HUES64 (cell line): Measurements from ENCODE around the gene VPS33B.

Experiments used
- H3K27ac ChIP-seq: 2 replicates; pipeline ENCODE4 v1.7.0; 2013; ENCODE audit warnings: low read depth, low read length, inconsistent platforms
- H3K27me3 ChIP-seq: 2 replicates; pipeline ENCODE4 v1.6.1; 2013; ENCODE audit warnings: mild to moderate bottlenecking, low read length; ENCODE audit not compliant: insufficient read depth
- H3K36me3 ChIP-seq: 2 replicates; pipeline ENCODE4 v1.6.1; 2013; ENCODE audit warnings: mild to moderate bottlenecking, low read length; ENCODE audit not compliant: insufficient read depth
- H3K4me1 ChIP-seq: 2 replicates; pipeline ENCODE4 v1.6.1; 2013; ENCODE audit warnings: mild to moderate bottlenecking, low read length, moderate library complexity; ENCODE audit not compliant: insufficient read depth
- H3K4me3 ChIP-seq: 2 replicates; pipeline ENCODE4 v1.5.1; 2013; ENCODE audit warnings: mild to moderate bottlenecking, low read length, moderate library complexity
- H3K9ac ChIP-seq: 2 replicates; pipeline ENCODE4 v1.6.1; 2013; ENCODE audit warnings: mild to moderate bottlenecking, low read depth, low read length
- H3K9me3 ChIP-seq: 2 replicates; pipeline ENCODE4 v1.6.1; 2013; ENCODE audit warnings: low read depth, low read length; ENCODE audit not compliant: insufficient read depth
- WGBS: fragments of 150-250, 120-280 bp; methylation state at CpG from one replicate; pipeline ENCODE4 v1.1.7; 2013; ENCODE audit warnings: missing lambda C conversion rate; 5-methylcytosine and 5-hydroxymethylcytosine counted together

The VPS33B gene

DNA sequence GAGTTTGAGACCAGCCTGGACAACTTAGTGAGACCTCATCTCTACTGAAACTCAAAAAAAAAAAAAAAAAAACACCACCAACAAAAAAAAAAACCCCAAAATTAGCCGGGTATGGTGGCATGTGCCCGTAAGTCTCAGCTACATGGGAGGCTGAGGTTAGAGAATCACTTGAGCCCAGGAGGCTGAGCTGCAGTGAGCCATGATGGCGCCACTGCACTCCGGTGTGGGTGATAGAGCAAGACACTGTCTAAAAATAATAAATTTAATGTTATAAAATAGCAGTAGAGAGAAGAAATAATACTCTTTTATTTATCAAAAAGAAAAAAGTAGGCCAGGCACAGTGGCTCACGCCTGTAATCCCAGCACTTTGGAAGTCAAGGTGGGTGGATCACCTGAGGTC is 50.3 kb downstream of the VPS33B start:
- Histone ChIP-seq H3K36me3 (peaks cover 96% of the 10 kb centered on the region), H3K9ac (no peak overlapping the region), H3K27me3 (no peaks in the 10 kb centered on the region), H3K9me3 (no peaks in the 10 kb centered on the region), H3K4me3 (no peak overlapping the region), H3K4me1 (no peaks in the 10 kb centered on the region), H3K27ac (no peak overlapping the region)
- over 99% methylated on average over 5 of the region's 5 CpGs for WGBS

DNA sequence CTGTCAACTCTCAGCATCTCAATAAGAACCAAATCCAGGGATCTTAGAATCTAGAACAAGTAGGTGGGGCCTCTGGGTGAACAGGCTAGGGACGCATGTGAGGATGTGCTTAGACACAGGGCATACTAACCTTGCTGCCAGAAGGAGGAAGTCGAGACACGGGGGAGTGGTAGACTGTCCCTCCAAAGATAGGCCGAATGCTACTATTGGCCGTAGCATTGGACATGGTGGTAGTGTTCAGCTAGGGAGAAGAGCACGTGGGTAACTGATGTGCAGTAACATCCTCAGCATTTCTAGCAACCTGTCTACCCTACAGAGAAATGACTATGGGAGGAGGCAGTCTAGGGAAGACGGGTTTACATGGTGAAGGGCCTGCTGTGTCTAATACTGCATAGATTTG is 52.1 kb downstream of the VPS33B start:
- H3K27ac ChIP-seq: no peak overlapping the region
- no peaks in the 10 kb centered on the region for H3K9me3 ChIP-seq
- H3K4me1 ChIP-seq: no peaks in the 10 kb centered on the region
- H3K4me3 ChIP-seq: no peak overlapping the region
- peaks cover 97% of the 10 kb centered on the region for H3K36me3 ChIP-seq
- WGBS: 93% methylated on average over 7 of the region's 7 CpGs
- no peak overlapping the region for H3K9ac ChIP-seq
- H3K27me3 ChIP-seq: no peaks in the 10 kb centered on the region

DNA sequence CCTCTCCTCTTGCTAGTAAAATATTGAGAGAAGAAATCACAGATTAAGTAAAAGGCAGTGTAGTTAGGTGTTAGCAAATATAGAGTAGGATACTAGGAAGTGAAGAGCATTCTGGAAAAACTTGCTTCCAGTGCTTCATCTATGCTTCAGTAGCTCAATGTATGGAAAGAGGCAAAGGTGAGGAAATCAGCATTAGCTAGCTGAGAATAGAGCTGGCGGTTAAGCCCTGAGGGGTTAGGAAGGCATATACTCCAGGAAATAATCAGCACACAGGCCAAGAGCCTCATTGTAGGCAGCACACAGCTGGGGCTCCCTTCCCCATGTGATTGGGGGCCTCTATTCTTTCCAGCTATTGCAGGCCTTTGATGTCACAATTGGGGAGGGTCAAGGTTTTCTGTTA is 54.0 kb downstream of the VPS33B start:
- no peaks in the 10 kb centered on the region for H3K9me3 ChIP-seq
- H3K4me3 ChIP-seq: no peak overlapping the region
- peaks cover 93% of the 10 kb centered on the region for H3K36me3 ChIP-seq
- H3K27ac ChIP-seq: no peak overlapping the region
- WGBS: 92% methylated on average over 1 of the region's 1 CpG
- no peaks in the 10 kb centered on the region for H3K27me3 ChIP-seq
- H3K9ac ChIP-seq: no peak overlapping the region
- no peaks in the 10 kb centered on the region for H3K4me1 ChIP-seq

DNA sequence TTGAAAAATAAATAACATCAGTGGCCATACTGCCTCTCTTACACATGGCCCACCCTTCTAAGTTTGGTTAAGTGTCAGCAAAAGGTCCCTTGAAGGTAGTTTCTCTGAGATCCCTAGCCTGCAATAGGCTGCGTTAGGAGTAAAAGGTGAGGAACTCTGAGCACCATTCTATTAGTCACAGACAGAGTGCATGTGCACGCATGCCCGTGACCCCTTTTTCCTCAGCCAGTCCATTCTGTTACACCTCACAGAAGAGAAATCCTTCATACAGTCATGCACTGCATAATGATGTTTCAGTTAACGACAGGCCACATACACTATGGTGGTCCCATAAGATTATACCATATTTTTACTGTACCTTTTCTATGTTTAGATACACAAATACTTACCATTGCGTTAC is 55.2 kb downstream of the VPS33B start:
- H3K36me3 ChIP-seq: peaks cover 94% of the 10 kb centered on the region

DNA sequence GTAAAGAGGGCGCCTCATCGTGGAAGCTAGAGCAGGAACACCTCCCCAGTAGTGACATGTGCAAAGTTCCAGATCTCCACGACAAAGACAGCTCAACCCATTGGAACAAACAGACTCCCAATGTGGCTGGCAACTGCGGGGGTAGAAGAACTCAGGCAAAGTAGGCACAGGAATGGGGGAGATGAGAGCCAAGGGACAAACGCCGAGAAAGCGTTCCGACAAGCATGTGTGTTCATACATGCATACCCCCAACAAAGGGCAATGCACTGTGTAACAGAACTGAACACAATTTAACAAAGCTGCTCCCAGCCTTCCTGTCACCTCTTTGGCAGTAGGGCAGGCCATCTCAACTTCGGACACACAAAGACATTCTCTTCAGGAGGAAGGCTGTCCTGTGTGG is 56.1 kb downstream of the VPS33B start:
- H3K9me3 ChIP-seq: no peaks in the 10 kb centered on the region
- WGBS: 92% methylated on average over 9 of the region's 9 CpGs

More for the DNA sequence above, 55.2 kb downstream of the VPS33B start:
- Histone ChIP-seq H3K27ac (no peak overlapping the region), H3K9ac (no peak overlapping the region), H3K27me3 (no peaks in the 10 kb centered on the region), H3K9me3 (no peaks in the 10 kb centered on the region), H3K4me1 (no peaks in the 10 kb centered on the region), H3K4me3 (no peak overlapping the region)
- 95% methylated on average over 5 of the region's 5 CpGs for WGBS

DNA sequence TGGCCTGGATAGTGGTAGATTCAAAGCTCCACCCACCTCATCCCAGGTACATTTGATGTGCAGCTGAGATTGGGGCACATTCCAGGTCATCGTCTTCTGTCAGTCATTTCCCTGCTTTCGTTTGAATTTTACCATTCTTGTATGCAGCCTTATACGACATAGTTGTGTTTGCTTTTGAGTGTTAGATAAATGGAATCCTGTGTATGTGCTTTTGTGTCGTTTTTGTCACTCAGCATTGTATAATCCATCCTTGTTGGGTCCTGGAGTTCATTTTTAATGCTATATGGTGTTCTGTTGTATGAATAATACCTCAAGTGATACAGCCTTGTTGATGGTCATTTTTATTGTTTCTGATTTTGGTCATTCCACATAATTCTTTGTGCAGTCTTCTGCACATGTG is 60.4 kb downstream of the VPS33B start:
- no peaks in the 10 kb centered on the region for H3K4me1 ChIP-seq
- 93% methylated on average over 4 of the region's 4 CpGs for WGBS

More for the DNA sequence above, 56.1 kb downstream of the VPS33B start:
- Histone ChIP-seq H3K27ac (no peak overlapping the region), H3K4me3 (no peak overlapping the region), H3K4me1 (no peaks in the 10 kb centered on the region), H3K9ac (no peak overlapping the region), H3K36me3 (peaks cover 96% of the 10 kb centered on the region), H3K27me3 (no peaks in the 10 kb centered on the region)

DNA sequence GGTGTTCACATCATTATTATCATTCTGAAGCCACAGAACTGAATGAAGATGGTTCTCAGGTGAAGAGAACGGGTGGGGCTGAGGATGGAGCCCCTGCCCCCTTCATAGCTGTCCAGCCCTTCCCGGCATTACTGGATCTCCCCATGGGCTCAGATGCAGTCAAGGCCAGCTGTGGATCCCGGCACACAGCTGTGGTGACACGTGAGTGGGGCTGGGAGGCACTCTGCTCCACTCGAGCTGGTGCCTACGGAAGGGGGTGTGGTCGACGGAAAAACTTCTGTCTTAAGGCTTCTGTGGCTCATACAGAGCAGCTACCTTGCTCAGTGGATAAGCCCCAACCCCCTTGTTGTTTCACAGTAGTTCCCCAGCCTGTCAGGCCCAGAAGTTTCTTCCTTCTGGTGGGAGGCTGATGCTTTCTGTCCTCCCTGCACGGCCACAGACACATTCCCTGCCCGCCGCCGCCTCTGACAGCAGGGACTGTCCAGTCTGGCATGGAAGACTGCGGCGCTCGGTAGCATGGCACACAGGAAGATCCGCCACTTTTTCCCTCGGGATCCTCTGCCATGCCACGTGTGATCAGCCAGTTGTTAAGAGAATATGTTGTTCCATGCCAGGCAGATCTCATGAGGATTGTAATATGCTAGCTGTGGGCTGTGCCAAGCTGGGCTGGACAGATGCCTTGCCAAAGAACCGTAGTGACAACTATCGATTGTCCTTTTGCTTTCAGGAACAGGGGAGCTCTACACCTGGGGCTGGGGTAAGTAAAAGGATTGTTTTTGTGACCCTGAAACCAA is 61.9 kb downstream of the VPS33B start:
- peaks cover 55% of the 10 kb centered on the region for H3K36me3 ChIP-seq
- peaks cover 9% of the 10 kb centered on the region; the same call in 1 of the 2 replicates for H3K4me1 ChIP-seq
- no peak overlapping the region for H3K27ac ChIP-seq
- no peak overlapping the region for H3K4me3 ChIP-seq
- H3K9ac ChIP-seq: no peak overlapping the region
- no peaks in the 10 kb centered on the region for H3K27me3 ChIP-seq
- WGBS: 95% methylated on average over 20 of the region's 20 CpGs
- H3K9me3 ChIP-seq: no peaks in the 10 kb centered on the region

More for the DNA sequence above, 60.4 kb downstream of the VPS33B start:
- Histone ChIP-seq H3K9ac (no peak overlapping the region), H3K4me3 (no peak overlapping the region), H3K9me3 (no peaks in the 10 kb centered on the region), H3K27ac (no peak overlapping the region), H3K27me3 (no peaks in the 10 kb centered on the region), H3K36me3 (peaks cover 70% of the 10 kb centered on the region)

DNA sequence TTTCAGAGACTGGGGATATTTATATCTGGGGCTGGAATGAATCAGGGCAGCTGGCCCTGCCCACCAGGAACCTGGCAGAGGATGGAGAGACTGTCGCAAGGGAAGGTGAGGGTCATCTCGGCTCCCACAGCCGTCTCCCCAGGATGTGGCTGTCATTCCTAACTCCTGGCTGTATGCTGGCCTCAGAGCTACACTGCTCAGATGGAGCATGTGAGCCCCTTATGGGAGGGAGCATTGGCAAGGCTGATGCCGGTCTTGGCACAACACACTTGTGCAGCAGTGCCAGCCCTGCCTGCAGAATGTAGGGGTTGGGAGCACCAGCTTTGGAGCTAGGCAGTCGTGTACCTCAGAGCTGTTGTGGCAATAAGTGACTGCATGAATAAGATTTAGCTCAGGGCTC is 62.5 kb downstream of the VPS33B start:
- no peak overlapping the region for H3K27ac ChIP-seq
- H3K4me1 ChIP-seq: peaks cover 9% of the 10 kb centered on the region; the same call in 1 of the 2 replicates
- no peak overlapping the region for H3K9ac ChIP-seq
- no peak overlapping the region for H3K4me3 ChIP-seq
- H3K27me3 ChIP-seq: no peaks in the 10 kb centered on the region
- peaks cover 51% of the 10 kb centered on the region for H3K36me3 ChIP-seq
- WGBS: 92% methylated on average over 5 of the region's 5 CpGs
- H3K9me3 ChIP-seq: no peaks in the 10 kb centered on the region

DNA sequence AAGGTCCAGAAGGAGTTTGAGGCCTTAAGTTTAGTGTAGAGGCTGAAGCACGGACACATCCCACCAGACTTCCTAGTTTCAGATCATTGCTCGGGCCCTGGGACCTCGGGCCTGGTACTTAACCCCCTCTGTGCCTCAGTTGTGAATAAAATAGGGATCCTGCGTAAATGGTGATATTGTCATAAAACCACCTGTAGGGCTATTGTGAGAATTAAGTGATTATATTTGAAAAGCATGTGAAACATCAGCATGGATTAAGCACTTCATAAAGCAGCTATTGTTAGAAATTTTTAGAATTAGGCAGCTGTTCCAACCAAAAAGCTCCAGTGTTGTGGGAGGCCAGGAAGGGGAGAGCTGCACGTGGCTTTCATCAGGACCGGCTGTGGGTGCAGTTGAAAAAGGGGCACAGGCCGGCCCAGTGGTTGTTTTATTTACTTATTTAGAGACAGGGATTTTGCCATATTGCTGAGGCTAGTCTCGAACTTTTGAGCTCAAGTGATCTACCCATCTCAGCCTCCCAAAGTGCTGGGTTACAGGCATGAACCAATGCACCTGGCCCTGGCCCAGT is 63.3 kb downstream of the VPS33B start:
- Histone ChIP-seq H3K36me3 (peaks cover 45% of the 10 kb centered on the region), H3K9me3 (no peaks in the 10 kb centered on the region), H3K4me3 (no peak overlapping the region), H3K27me3 (no peaks in the 10 kb centered on the region), H3K9ac (no peak overlapping the region), H3K4me1 (peaks cover 9% of the 10 kb centered on the region; the same call in 1 of the 2 replicates), H3K27ac (no peak overlapping the region)
- WGBS: 90% methylated on average over 7 of the region's 8 CpGs

DNA sequence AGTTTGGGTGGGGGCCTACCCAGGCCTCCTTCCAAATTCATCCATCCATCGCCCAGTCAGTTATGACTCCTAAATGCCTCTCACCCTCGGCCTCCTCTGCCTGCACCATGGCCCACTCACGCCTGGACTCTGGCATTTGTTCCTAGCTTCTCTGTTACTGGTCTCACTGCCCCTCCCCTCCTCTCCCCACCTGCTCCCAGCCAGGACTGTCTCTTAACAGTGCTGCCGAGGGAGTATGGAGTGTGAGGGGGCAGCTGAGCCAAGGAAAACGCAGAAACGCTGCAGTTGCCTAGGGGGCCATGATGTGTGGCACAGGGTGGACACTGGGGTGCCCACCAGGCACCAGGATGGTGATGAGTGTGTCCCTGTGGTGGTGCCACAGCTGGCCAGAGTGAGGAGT is 64.6 kb downstream of the VPS33B start:
- H3K4me3 ChIP-seq: peak overlapping the region; percentile 74
- H3K27ac ChIP-seq: no peak overlapping the region
- no peaks in the 10 kb centered on the region for H3K9me3 ChIP-seq
- no peaks in the 10 kb centered on the region for H3K27me3 ChIP-seq
- peaks cover 44% of the 10 kb centered on the region for H3K36me3 ChIP-seq
- WGBS: 87% methylated on average over 6 of the region's 6 CpGs
- peak overlapping the region; percentile 9; the same call in 1 of the 2 replicates for H3K9ac ChIP-seq
- H3K4me1 ChIP-seq: peaks cover 9% of the 10 kb centered on the region; the same call in 1 of the 2 replicates

DNA sequence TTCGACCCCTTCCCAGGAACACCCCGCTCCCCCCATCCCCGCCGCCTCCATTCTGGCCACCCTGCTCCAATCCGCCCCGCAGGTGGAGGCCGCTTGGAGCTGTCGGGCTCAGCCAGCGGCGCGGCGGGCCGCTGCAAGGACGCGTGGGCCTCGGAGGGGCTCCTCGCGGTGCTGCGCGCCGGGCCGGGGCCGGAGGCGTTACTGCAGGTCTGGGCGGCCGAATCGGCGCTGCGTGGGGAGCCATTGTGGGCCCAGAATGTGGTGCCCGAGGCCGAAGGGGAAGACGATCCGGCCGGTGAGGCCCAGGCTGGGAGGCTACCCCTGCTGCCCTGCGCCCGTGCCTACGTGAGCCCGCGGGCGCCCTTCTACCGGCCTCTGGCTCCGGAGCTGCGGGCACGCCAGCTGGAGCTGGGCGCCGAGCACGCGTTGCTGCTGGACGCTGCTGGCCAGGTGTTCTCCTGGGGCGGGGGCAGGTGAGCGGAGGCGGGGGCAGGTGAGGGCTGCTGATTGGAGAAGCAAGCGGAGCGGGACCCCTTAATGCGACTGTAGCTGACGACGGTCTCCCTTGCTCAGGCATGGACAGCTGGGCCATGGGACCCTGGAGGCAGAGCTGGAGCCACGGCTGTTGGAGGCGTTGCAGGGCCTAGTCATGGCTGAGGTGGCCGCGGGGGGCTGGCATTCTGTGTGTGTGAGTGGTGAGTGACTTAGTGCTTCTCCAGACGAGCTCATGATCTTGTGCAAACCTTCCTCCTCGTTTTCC is 65.2 kb downstream of the VPS33B start:
- Histone ChIP-seq H3K27me3 (no peaks in the 10 kb centered on the region), H3K4me3 (peak overlapping the region; percentile 74), H3K9ac (peak overlapping the region; percentile 80), H3K4me1 (peaks cover 9% of the 10 kb centered on the region; the same call in 1 of the 2 replicates), H3K9me3 (no peaks in the 10 kb centered on the region), H3K36me3 (peaks cover 42% of the 10 kb centered on the region), H3K27ac (no peak overlapping the region)
- WGBS: 11% methylated on average over 63 of the region's 63 CpGs
